DMS153 (cell line): Measurements from ENCODE around the gene ULBP1.
"Not testable (repeated sequence)": the region's sequence is repeated elsewhere in the genome, so short reads cannot be mapped to it uniquely, and the experiment has no call there.

Experiments used
- DNase-seq: peaks from one replicate; lab custom pipeline; 2025; lab: John Stamatoyannopoulos, UW

ULBP1 gene

GRCh38 chr6:149975400-149975799 lies 11.7 kb downstream of the ULBP1 start:
- no peak for DNase-seq

- DNase-seq: no peak
Measured at GRCh38 chr6:149977221-149977620, 13.5 kb downstream of the ULBP1 start.

DNA sequence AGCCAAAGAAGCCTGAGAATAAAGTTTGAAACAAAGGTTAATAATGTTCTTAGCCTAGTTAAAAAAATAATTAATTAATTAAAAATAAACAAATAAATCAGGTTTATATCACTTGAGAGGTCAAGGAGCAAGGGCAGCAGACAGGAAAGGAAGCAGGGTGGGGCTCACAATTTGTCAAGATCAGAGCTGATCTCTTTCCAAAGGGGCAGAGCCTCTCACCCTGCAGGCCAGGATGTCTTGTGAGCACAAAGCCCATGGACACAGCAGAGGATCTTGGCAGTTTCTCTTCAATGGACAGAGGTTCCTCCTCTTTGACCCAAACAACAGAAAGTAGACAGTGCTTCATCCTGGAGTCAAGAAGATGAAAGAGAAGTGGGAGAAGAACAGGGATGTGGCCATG lies 14.9 kb downstream of the ULBP1 start:
- DNase-seq: no peak

DNA sequence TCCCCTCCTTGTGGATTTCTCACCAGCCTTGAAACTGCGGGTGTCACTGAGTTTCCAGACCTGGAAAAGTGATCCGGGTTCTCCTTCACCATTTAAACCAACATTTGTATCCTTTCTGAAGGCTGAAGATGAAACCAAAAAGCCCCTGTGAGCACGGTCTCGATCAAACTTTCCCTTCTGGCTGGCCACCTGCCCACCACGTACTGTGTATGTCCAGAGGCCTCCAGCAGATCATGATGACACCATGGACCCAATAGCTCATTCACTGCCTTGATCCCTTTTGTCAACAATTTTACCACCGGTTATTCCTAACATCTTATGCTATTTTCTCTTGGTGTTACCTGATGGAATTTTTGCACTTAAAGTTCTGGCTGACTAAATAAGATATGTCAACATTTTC lies 15.6 kb downstream of the ULBP1 start:
- no peak for DNase-seq

GRCh38 chr6:149983145-149983544 lies 19.4 kb downstream of the ULBP1 start:
- no peak for DNase-seq

- no peak for DNase-seq
Measured at GRCh38 chr6:149984773-149985172, 21.0 kb downstream of the ULBP1 start.

GRCh38 chr6:149985481-149985937 lies 21.8 kb downstream of the ULBP1 start:
- DNase-seq: no peak

- no peak for DNase-seq
Measured at GRCh38 chr6:149987602-149988107, 23.9 kb downstream of the ULBP1 start.

- DNase-seq: no peak
Measured at GRCh38 chr6:149988550-149989346, 25.0 kb downstream of the ULBP1 start.

DNA sequence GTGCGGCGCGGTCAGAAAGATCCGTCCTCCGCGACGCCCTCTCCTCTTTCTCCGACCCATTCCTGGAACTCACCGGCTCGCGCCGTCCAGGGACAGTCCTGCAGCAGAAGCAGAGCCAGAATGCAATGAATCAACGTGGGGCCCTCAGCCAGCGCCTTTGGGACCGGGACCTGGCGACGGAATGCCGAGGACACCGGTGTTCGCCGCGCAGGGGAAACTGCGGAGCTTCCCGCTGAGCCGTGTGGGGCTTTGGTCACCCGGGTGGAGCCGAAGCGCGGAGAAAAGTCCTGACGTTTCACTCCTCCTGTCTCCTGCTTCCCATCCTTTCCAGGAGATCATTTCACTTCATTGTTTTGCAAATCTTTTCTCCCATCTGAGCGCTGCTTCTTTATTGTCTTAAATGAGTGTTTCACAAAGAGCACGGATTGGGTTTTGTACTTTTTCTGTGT lies 26.5 kb downstream of the ULBP1 start:
- no peak for DNase-seq

- DNase-seq: no peak
Measured at GRCh38 chr6:149990661-149991471, 27.1 kb downstream of the ULBP1 start.

DNA sequence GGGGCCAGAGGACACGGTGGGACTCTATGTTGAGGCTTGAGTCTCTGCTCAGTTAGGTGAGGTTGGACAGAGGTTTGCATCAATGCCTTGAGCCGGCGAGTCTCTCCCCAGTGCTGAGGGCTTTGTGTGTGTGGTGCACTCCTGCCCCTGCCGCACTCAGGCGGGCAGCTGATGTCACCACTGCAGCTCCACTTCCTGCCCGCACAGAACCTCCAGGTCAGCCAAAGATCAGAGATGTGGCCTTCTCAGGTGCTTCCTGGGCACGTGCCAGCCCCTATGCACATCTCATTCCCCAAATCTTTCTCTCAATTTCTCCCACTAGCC lies 27.7 kb downstream of the ULBP1 start:
- DNase-seq: peak; percentile 12

GRCh38 chr6:149991838-149992237 lies 28.1 kb downstream of the ULBP1 start:
- no peak for DNase-seq

DNA sequence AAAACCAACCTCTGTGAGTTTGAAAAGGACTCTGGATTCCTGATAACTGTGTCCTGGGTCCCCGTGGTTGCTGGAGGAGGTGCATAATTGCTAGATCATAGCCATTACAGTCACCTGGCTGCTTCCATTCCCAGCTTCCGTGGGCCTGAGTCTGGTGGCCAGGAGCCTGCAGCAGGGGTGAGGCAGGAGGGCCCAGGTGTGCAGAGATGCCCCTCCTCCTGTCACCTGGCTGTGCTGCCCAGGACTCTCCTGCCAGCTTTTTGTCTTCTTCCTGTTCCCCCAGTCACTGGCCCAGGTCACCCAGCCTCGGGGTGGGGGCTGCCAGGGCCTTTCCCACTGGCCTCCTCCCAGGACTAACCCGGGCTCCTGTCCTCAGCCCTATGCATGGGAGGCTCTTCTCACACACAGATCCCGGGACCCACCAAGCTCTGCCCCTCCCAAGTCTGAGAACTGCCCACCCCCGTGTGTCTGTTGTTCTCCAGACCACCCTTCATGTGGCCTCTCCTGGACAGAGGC lies 31.6 kb downstream of the ULBP1 start:
- DNase-seq: no peak

DNA sequence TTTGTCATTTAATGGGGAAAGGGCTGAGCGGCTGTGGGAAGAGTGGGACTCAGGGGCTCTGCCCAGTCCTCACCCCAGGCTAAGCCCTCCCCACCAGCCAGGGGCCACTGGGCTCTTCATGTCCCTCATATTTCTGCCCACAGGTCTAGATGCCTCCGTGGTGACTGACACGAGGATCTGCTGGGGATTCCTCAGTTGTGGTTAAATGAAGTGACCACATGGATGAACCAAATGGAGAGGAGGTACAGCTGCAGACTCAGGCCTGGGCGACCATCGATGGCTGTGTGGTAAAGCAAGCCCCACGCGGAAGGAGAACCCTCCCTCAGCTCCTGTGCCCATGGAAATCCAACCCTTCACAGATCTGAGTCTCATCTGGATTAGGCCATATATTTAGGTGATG lies 32.2 kb downstream of the ULBP1 start:
- DNase-seq: no peak

GRCh38 chr6:149999636-150000035 lies 35.9 kb downstream of the ULBP1 start:
- DNase-seq: no peak

DNA sequence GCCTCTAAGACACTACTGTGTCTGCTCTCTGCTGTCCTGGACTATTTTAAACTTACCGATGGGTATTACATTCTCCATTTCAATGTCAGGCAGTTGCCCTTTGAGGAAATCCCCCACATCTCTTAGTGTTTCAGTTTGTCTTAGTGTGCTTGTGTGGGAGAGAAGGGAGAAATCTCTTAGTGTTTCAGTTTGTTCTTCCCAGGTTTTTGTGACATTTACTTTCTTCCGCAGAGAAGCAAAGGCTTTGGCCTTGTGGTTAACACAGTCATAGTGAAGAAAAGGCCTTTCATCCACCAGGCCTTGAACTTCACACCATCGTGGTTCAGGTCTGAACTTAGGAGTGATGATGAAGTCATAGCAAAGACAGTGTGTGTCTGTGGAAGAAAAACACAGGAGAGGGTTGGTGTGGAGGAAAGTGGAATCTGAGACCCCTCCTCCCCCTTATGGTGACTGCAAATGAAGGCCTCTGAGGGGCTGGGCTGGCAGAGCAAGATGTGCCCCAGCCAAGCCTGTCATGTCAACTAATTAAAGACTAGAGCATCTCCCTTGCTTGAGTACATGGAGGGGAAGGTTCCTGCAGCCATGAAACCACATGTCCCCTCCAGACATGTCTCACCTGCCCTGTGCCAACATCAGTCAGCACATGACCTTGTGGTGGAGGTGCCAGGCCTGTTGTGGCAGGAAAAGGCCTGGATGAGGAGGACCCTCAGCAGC lies 37.7 kb downstream of the ULBP1 start:
- no peak for DNase-seq

DNA sequence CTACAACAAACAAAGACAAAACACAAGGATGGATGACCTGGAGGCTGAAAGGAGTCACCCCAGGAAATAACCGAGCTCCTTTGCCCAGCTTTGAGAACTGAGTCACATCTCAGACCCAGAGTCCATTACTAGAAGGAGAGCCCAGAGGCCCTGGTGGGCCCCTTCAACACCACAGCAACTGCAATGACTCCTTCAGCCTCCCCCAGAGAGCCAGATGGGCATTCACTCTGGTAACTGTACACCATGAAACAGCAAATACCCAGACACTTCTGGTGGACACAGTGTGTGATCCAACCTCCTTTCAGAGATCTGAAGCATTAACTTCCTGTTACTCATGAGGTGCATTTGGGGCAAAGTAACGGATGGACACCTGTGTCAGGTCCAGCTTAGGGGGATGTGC lies 39.0 kb downstream of the ULBP1 start:
- no peak for DNase-seq

DNA sequence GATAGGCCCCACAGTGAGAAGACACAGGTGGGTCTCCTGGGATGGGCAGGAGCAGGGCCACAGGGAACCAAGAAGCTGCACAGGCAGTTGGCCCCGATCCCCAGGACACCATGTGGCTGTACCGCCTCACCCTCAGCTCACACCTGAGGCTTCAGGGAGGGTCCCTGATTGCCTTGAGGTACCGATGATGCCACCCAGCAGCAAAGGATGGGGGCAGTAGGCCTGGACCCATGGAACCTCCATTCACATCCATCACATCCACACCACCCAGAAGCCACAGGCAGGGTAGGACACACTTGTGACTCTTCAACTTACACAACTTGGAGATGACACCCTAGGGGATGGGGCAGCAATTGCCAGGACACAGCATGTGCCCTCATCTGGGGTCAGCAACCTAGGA lies 39.9 kb downstream of the ULBP1 start:
- DNase-seq: not testable (repeated sequence)

DNA sequence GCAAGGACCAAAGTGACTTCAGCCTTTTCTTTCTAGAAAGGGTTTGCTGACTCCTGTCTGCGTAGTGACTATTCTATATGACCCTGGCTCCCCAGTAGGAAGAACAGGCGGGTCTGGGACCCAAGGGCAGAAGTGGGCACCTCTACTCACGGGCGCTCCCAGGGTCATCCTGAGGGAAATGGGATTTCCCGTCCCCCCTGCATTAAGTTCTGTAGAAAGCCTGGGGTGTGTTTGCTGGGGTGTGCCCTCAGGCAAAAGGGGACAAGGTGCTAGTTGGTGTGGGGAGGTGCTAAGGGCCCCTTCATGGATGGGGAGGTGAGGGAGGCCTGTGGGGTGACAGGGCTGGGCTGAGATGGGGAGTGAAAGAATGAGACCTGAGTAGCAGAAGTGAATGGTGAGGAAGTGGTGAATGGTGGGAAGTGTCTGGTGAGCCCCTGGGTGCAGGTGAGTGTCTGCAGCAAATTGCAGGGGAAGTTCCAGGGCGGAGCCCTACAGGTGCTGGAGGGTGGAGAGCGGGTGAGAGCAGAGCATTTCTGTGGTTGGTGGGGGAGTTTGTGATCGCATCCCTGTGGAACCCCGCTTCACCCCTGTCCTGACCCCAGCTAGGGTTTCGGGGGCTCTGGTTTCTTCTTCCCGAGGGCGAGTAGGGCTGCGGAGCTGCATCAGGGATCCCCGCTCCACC lies 40.5 kb downstream of the ULBP1 start:
- DNase-seq: no peak
